ENCODE measurements around the gene CBR4. TPM values are rescaled to one million over a fixed set of nuclear protein-coding genes. Genes with fewer than 3 reads are reported as not detected.
A peak's percentile ranks its signal among the peaks of the same experiment; 100 is the strongest.

The CBR4 gene
- total RNA-seq, 4 donors from 2014 or later, result 13.4 to 19.4 (median 16.3) TPM

- peaks cover 0 to 70% (median 8%) of the 10 kb centered on the region in 3 donors for H3K36me3 ChIP-seq
- H3K9me3 ChIP-seq, result no peaks in the 10 kb centered on the region
- WGBS, 2 donors, result 58% methylated on average over 1 of the region's 1 CpG
- intact Hi-C loops (cut with DNase I), result no loop called here
- no peak overlapping the region for H3K27ac ChIP-seq
- no peaks in the 10 kb centered on the region for H3K27me3 ChIP-seq
- no peak for DNase-seq
- TF ChIP-seq POLR2A (IDR thresholded peaks at IDR 0.05) (no peak), CTCF (IDR thresholded peaks at IDR 0.05) (no peak)
- no peak overlapping the region for H3K4me3 ChIP-seq
- peaks cover 0 to 15% (median 0%) of the 10 kb centered on the region in 3 donors for H3K4me1 ChIP-seq
Measured at GRCh38 chr4:169000315-169000714, 9.7 kb downstream of the CBR4 start.

GRCh38 chr4:168999809-169000208 lies 10.2 kb downstream of the CBR4 start:
- TF ChIP-seq CTCF (IDR thresholded peaks at IDR 0.05) (no peak), POLR2A (IDR thresholded peaks at IDR 0.05) (no peak)
- Histone ChIP-seq H3K4me1 (peaks cover 0 to 13% (median 0%) of the 10 kb centered on the region in 3 donors), H3K4me3 (no peak overlapping the region), H3K27ac (no peak overlapping the region), H3K9me3 (no peaks in the 10 kb centered on the region), H3K27me3 (no peaks in the 10 kb centered on the region), H3K36me3 (peaks cover 0 to 69% (median 8%) of the 10 kb centered on the region in 3 donors)
- intact Hi-C loops (cut with DNase I), result no loop called here
- WGBS, 2 donors, result 20 to 27% methylated on average over 4 of the region's 4 CpGs
- no peak for DNase-seq

- Histone ChIP-seq H3K27ac (no peak overlapping the region), H3K4me3 (no peak overlapping the region), H3K36me3 (peaks cover 0 to 57% (median 8%) of the 10 kb centered on the region in 3 donors), H3K27me3 (no peaks in the 10 kb centered on the region), H3K9me3 (no peaks in the 10 kb centered on the region), H3K4me1 (peaks cover 0 to 19% (median 0%) of the 10 kb centered on the region in 3 donors)
- TF ChIP-seq POLR2A (IDR thresholded peaks at IDR 0.05) (no peak), CTCF (IDR thresholded peaks at IDR 0.05) (no peak)
- 94 to 95% methylated on average over 1 of the region's 1 CpG for whole genome bisulfite sequencing, 2 donors
- intact Hi-C loops (cut with DNase I), result no loop called here
- no peak for DNase-seq
Measured at GRCh38 chr4:168998596-168998995, 11.5 kb downstream of the CBR4 start.

GRCh38 chr4:168995537-168996295 lies 14.3 kb downstream of the CBR4 start:
- no peak for TF ChIP-seq POLR2A (IDR thresholded peaks at IDR 0.05)
- peak in 3 of 6 experiments; percentile 5 to 32 (median 8) for TF ChIP-seq CTCF (IDR thresholded peaks at IDR 0.05)
- Histone ChIP-seq H3K27ac (no peak overlapping the region), H3K4me3 (no peak overlapping the region), H3K27me3 (no peaks in the 10 kb centered on the region), H3K9me3 (no peaks in the 10 kb centered on the region), H3K4me1 (peaks cover 0 to 23% (median 0%) of the 10 kb centered on the region in 3 donors), H3K36me3 (peaks cover 0 to 31% (median 8%) of the 10 kb centered on the region in 3 donors)
- intact Hi-C loops (cut with DNase I), result no loop called here
- 6 to 16% methylated on average over 2 of the region's 2 CpGs for WGBS, 2 donors
- DNase-seq, result no peak

DNA sequence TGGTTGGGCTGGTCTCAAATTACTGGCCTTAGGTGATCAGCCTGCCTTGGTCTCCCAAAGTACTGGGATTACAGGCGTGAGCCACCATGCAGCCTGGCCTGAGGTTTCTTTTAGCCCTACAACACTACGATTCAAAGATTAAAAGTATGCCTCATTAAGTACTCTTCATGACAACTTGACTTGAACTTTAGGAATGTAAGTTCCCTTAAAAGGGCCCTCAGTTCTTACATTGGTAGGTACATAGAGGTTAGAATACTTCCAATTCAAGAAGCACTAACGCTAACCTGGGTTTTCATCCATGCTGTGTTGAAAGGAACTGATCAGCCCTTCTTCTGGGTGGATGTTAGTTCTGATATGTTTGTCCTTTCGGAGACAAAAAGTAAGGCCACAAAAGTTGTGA lies 15.1 kb downstream of the CBR4 start:
- no peaks in the 10 kb centered on the region for H3K27me3 ChIP-seq
- no peak for DNase-seq
- H3K27ac ChIP-seq, result no peak overlapping the region
- H3K4me3 ChIP-seq, result no peak overlapping the region
- 88 to 96% methylated on average over 4 of the region's 4 CpGs for WGBS, 2 donors
- H3K9me3 ChIP-seq, result no peaks in the 10 kb centered on the region
- TF ChIP-seq POLR2A (IDR thresholded peaks at IDR 0.05) (no peak), CTCF (IDR thresholded peaks at IDR 0.05) (no peak)
- peaks cover 0 to 18% (median 0%) of the 10 kb centered on the region in 3 donors for H3K4me1 ChIP-seq
- intact Hi-C loops (cut with DNase I), result no loop called here
- H3K36me3 ChIP-seq, result peaks cover 0 to 38% (median 8%) of the 10 kb centered on the region in 3 donors
